ENCODE data around the gene CIPC.
A peak's percentile ranks its signal among the peaks of the same experiment; 100 is the strongest.

DNA sequence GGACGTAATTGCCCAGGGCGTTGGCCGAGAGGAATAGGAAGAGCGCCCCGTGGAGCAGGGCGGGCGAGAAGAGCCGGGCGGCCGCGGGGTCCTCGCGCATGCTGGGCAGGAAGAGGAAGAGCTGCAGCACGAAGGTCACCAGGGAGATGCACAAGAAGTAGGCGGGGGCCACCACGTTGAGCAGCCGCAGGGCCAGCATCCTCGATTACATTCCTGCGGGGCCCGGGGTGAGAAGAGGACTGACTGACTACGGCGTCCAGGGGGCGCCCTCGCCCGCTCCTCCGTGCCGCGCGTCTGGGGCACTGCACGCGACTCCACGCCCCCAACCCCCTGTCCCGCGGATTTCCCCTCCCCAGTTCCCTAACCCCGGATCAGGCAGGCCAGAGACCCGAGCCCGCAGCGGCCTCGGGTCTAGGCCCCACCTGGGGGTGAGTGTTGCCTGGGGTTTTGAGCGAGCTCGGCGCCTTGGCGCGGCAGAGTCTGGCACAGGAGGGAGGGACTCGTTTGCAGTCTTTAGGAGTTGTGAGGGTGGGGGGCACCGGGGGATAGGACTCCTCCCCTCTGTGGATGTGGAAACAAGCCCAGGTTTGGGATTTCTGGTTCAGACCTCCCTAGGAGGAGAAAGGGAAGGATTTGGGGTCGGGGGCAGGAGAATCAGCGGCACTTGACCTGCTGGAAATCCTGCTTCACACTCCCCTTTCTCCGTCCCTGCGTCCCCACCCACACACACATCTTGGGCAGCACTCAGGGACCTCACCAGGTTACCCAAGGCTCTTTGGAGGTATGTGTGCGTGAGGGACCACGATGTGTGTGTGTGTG, 41.7 kb downstream of the CIPC start:
- TF ChIP-seq, protein P1, sequence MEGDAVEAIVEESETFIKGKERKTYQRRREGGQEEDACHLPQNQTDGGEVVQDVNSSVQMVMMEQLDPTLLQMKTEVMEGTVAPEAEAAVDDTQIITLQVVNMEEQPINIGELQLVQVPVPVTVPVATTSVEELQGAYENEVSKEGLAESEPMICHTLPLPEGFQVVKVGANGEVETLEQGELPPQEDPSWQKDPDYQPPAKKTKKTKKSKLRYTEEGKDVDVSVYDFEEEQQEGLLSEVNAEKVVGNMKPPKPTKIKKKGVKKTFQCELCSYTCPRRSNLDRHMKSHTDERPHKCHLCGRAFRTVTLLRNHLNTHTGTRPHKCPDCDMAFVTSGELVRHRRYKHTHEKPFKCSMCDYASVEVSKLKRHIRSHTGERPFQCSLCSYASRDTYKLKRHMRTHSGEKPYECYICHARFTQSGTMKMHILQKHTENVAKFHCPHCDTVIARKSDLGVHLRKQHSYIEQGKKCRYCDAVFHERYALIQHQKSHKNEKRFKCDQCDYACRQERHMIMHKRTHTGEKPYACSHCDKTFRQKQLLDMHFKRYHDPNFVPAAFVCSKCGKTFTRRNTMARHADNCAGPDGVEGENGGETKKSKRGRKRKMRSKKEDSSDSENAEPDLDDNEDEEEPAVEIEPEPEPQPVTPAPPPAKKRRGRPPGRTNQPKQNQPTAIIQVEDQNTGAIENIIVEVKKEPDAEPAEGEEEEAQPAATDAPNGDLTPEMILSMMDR (conservative IDR thresholded peaks at IDR 0.05; ENCODE audit: low read depth, low read length) = peak; percentile 80
- TF ChIP-seq EZH2 (IDR thresholded peaks at IDR 0.05; ENCODE audit: borderline replicate concordance, low read depth, low read length, poor library complexity, severe bottlenecking) = no peak
